Spleen (tissue), 7 donors: ENCODE results near the gene MARCHF7.

Experiments
- CTCF ChIP-seq, 11 experiments: fragments of 200-600 bp in 7 of 11; fragments of 450-650 bp in 4 of 11; sonication (generic) in 4 of 11; IDR thresholded peaks in 8 of 11; conservative IDR thresholded peaks in 3 of 11; 1 replicate in 7 of 11; 2 replicates in 4 of 11; pipeline versions ENCODE4 v1.4.0 to v1.8.0; 2016 to 2021; ENCODE audit warnings: antibody characterized with exemption in 11 of 11, inconsistent platforms in 4 of 11, mild to moderate bottlenecking in 1 of 11
- POLR2A ChIP-seq, 3 donors: fragments of 450-650 bp; IDR thresholded peaks; one replicate each; pipeline ENCODE4 v1.5.1; 2017; ENCODE audit warnings: antibody characterized with exemption in 3 of 3, mild to moderate bottlenecking in 1 of 3
- POLR2AphosphoS5 ChIP-seq, 3 donors: sonication (generic); formaldehyde crosslinking; IDR thresholded peaks; one replicate each; pipeline ENCODE4 v1.5.1; 2017; ENCODE audit warnings: antibody characterized with exemption in 3 of 3
- donor health status: DM: no; HTN: no; CAD: no; lungs with moderate emphysema.
- donor health status: DM: no; HTN: no; CAD: no.
- donor health status: DM: no; HTN: no; CAD: no.

- TF ChIP-seq CTCF (IDR thresholded peaks at IDR 0.05 in 8 of 11, conservative IDR thresholded peaks at IDR 0.05 in 3 of 11) (no peak), POLR2A (IDR thresholded peaks at IDR 0.05) (no peak), POLR2AphosphoS5 (IDR thresholded peaks at IDR 0.05) (no peak)
Measured at GRCh38 chr2:159671047-159671446, 41.3 kb upstream of the MARCHF7 start.
